CD4-positive, alpha-beta T cell treated with Interleukin-10 for 1 hour (primary cell): Measurements from ENCODE around the gene TANC1.

ENCODE experiments used
- DNase-seq: peaks from one replicate; pipeline ENCODE4 v3.0.0-alpha.2; 2020

The TANC1 gene

DNA sequence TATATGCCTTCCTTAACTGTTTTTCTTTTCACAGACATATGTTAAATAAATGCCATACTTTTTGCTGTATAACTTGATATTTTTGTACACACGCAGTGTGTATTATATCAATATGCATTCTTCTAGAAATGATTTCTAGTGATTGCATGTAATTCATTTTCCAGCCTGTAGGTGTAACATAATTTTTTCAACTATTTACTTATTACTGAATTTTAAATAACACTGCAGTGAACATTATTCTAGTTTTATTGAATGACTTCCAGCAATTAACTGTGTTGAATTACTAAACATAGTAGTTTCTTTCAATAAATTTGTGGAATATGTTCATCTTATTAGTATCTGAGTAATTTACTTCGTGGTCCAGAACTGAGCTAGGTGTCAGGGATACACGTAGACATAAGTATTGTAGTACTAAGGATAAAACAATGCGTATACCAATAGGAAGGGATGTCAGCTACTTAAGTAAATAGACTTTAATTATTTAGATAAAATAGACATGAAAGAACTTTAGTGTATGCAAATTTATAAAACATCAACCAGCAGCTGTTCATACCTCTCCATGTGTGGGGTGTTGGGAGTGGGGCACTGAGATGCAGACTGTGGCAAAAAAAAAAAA, 28.0 kb downstream of the TANC1 start:
- DNase-seq: no peak

DNA sequence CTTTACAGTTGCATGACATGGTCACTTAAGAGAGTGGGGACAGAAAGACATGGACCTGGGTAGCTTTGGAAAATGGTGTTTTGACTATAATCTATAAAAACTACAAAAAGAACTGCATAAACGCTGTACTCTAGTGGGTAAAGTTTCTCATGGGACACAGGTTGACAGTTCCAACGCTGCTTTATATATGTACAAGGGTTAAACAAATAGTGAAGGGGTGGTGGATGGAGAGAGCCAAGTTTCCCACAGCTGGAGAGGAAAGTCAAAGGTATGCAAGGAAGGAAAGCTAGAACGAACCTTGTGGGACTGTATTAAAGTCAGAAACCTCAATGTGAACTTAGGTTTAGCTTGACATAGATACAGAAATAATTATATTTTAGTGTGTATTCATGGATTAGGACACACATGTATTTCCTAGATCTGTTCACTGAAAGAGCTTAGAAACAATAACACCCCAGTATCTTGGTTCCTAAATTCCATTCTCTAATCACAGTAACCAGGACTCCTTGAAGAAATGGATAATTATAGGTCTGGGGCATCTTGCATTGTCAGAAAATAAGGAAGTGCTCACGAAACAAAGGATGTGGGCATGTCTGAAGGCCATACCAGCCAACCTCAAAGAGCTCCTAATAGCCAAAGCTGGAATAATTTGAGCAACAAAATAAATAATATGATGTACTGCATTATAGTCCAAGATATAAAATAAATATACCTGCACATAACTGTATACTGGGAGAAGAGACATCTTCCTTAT, 28.8 kb downstream of the TANC1 start:
- DNase-seq: no peak

DNA sequence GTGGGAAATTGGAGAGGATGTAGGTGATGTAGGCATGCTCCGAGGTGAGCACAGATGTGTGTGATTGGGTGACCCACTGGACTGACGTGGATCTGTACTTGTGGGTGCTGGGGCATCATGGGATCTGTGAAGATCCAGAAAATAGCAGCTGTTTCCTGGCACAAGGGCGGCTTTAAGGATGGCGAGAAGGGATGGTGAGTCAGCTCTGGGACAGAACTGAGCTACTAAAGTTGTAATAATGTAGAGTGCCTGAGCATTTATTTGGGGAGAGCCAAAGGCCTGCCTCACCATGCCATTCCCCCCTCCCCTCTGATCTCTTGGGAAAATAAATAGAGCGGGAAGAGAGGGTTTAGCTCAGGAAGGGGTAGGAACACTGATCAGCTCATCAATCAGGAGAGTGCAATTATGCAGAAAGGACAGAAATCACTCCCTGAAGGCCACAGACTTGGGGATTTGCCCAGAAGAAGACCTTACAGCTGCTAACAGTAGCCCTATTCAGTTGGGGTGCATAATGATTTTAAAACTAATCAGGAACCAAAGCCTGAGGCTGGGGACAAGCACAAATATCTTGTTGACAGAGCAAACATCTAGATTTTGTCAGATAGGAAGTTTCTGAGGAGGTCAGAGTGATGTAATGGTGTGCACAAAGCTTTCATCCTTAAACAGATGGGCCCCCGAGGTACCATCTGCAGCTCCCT, 30.3 kb downstream of the TANC1 start:
- no peak for DNase-seq

DNA sequence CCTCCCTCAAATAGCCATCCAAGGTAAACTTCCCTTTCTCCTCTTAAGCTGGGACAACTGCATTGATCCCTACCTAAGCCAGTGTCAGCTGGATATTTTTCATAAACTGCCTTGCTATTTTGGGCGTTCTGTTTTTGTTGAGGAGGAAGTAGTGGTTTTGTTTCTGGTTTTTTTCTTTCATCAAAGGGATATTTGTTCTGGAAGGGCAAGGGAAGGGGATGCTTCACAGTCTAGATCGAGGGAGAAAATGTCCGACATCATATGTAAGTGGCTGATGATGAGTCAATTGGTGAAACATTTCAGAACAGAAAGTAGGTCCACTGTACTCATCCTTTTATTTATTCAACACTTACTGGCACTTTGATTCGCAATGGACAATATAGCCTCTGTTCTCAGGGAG, 31.0 kb downstream of the TANC1 start:
- DNase-seq: no peak

DNA sequence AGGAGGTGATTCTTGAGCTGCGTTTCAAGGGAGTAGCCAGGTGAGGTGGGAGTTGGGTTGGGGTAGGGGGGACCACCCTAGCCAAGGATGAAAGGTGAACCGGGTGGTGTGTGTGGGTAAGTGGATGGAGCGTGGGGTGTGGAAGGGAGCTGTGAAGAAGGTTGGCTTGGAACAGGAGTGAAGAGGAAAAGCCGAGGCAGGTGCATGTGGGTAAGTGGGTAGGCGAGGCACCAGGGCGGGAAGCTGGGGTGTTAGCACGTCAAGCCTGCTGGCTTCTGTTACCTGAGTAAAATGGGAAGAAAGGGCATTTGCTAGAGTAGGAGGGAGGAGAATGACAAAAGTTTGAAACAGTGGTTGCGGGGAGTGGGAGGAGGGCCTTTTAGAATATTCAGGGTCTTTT, 31.6 kb downstream of the TANC1 start:
- no peak for DNase-seq

DNA sequence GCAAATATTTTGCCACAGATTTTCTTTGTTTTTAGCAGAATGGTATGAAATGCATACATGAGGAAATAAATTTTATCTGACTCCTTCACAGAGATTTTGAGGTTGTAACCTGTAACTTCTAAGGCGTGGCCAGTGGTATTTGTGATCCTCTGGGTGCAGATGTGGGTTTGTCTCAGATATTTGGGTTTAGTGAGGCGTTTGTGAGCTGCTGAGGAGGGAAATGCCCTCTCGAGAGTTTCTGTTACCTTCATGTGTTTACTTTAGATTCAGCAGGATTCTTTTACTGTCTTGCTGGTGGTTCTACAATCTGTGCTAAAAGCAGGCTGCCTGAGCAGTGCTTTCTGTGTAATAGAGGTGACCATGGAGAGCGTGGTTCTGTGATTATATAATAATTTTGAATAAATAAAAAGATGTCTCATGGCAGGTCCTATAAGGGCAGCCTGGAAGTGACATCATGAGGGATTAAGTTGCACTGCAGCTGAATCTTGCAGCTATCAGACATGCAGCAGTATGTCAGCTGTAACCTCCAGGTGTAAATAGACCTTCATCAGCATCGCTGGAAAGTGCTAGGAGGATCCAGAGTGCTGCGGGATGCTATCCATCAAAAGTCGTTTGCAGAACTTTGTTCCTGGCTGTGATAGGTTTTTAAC, 34.1 kb downstream of the TANC1 start:
- no peak for DNase-seq

DNA sequence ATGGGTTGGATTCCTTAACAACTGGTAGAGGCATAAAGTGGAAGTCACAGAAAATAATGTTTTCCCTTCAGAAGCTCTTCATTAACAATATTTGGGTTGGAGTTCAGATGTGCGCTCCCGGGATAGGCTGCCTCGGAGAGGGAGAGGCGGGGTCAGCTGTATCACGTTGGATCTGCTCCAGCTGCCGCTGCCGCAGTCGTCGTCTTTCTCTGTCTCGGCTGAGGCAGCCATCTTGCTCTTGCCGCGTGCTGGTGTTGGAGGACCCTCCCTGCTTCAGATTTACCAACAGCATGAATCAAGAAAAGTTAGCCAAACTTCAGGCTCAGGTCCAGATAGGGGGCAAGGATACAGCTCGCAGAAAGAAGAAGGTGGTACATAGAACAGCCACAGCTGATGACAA, 35.1 kb downstream of the TANC1 start:
- no peak for DNase-seq

DNA sequence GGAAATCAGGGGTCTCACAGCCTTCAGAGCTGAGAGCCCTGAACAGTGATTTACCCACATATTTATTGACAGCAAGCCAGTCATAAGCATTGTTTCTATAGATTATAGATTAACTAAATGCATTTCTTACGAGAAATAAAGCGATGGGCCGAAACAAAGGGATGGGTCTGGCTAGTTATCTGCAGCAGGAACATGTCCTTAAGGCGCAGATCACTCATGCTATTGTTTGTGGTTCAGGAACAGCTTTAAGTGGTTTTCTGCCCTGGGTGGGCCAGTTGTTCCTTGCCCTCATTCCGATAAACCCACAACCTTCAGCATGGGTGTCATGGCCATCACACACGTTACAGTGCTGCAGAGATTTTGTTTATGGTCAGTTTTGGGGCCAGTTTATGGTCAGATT, 36.4 kb downstream of the TANC1 start:
- DNase-seq: no peak

DNA sequence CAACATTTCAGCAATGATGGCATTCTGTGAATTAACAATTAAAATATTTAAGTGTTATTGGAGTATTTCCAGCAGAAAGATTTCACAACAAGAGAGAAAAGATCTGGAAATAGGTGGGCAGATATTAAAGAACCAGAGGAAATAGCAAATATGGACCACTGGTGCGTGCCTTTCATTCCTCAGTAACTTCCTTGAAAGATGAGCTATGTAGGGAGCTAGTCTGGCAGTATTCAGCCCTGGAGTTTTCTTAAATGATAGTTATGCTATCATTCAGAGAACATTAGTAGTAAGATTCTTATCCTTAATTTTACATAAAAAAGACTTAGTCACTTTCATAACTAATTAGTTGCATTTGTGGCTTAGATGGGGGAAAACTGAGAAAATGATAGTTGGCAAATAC, 41.5 kb downstream of the TANC1 start:
- DNase-seq: no peak

DNA sequence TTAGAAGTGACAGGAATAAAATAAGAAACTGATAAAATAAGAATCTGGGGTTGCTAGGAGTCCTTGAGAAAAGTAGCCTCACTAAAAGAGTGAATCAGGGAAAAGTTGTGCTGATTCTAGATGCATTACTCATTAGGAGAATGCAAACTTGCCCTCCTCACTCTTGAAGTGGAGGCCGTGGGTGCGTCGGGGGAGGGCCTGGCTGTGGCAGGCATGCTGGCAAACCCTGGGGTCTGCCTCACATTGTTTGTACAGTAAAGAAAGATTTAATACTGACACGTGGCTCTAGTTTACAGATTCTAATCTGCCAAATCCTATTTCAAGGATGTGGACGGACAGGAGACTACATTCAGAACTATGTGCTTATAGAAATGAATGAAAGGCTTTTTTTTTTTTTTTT, 41.9 kb downstream of the TANC1 start:
- no peak for DNase-seq

DNA sequence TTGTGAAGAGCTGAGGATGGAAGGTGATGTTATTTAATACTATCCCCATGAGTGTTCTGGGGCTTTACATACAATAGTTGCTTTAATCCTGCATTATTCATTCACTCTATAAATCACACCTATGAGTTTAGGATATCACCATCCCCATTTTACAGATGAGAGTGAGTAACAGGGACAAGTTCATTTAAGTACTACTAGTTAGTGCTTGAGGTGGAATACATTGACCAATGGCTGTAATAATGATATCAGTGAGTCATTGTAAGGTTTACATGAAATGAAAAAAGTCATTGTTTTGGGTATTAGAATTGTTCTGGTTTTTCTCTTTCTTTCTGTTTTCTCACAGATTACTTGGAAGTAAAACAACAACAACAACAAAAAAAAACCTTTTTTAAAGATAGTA, 42.5 kb downstream of the TANC1 start:
- DNase-seq: no peak

DNA sequence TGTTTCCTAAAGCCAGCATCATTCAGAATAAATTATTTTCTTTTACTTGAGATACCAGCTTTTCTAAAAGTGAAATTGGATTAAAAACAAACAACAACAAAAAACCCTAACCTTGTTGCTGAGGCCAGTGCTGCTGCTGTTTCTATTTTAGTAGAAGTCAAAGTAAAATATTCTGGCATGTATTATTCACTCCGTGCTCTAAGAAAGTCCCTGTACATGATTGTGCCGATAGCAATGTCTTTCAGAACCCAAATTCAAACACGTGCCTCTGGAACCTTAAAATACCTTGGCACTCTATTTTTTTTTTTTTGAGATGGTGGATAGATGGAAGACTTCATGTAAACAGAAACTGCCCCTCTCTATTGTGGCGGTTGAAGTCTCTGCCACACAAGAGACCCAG, 43.7 kb downstream of the TANC1 start:
- no peak for DNase-seq

DNA sequence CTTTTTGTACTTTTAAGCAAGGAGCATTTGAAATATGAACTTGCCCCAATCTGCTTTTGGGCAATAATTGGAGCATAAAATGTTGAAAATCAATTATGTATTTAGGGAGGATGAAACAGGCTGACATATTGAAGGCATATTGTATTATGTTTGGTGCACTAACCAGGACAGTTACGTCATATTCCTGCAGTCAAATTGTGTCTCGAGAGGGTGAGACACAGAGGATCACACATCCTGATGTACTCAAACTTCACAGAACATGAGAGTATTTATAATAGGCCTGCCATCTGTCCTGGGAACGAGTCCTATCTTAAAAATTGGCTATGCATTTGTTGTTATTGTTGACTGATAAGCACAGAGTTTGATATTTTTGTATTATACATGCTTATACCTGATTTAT, 44.7 kb downstream of the TANC1 start:
- DNase-seq: no peak

DNA sequence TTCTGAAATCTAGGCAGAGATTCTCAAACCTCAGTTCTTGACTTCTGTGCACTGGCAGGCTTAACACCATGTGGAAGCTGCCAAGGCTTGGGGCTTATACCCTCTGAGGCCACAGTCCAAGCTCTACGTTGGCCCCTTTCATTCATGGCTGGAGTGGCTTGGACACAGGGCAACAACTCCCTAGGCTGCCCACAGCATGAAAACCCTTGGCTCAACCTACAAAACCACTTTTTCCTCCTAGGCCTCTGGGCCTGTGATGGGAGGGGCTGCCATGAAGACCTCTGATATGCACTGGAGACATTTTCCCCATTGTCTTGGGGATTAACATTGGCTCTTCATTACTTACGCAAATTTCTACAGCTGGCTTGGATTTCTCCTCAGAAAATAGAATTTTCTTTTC, 46.7 kb downstream of the TANC1 start:
- DNase-seq: no peak

DNA sequence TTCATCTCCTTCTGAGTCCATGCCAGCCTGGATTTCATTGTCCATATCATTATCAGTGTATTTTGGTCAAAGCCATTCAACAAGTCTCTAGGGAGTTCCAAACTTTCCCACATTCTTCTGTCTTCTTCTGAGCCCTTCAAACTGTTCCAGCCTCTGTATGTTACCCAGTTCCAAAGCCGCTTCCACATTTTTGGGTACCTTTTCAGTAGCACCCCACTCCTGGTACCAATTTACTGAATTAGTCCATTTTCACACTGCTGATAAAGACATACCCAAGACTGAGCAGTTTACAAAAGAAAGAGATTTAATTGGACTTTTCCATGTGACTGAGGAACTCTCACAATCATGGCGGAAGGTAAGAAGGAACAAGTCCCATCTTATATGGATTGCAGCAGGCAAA, 47.4 kb downstream of the TANC1 start:
- no peak for DNase-seq

DNA sequence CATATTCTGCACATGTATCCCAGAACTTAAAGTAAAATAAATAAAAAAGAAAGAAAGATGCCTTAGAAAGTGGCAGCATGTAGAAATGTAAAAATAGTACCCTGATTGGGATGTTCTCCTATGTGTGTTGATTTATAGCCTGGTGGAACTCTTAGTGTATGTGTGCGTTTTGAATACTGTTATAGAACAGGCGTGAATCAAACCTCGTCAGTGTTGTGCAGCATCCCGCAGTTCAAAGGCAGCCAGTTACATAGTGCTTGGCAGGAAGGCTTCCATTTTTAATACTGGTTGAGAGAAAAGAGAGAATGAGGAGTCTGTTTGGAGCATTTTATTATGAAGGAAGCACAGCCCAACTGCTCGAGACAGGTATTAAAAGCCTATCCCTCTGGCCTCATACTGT, 49.4 kb downstream of the TANC1 start:
- DNase-seq: no peak

DNA sequence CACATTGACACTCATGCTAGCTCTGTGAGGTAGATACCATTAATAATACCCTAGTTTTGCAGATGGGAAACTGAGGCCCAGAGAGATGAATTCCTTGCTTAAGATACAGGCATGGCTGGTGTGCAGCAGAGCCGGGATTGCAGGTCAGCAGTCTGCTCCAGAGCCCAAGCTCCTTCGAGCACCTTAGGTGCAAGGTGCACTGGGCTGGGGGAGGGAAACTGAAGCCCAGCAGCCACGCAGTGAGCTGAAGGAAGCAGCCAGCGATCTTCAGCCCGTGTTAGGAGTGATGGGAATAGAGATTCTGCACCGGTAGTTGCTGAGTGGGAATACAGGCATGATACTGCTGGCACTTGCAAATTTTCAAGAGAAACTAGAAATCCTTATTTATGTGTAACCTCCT, 50.6 kb downstream of the TANC1 start:
- no peak for DNase-seq

DNA sequence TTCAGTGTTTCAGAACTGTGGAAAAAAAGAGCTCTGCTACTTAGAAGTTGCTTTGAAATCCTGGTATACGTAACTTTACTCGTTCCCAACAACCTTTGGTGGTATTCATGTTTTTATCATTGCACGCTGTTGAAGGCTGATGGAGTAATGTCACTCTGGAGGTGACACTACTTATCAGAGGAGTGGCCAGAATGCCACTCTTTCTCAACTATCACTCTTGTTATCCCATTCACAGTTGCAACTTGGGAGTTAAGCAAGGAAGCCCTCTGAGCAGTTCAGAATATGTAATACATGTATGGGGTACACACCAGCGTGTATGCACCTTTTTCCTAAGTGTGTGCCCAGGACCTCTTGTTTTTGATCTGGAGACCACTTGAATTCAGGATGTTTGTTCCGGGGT, 53.6 kb downstream of the TANC1 start:
- DNase-seq: no peak

DNA sequence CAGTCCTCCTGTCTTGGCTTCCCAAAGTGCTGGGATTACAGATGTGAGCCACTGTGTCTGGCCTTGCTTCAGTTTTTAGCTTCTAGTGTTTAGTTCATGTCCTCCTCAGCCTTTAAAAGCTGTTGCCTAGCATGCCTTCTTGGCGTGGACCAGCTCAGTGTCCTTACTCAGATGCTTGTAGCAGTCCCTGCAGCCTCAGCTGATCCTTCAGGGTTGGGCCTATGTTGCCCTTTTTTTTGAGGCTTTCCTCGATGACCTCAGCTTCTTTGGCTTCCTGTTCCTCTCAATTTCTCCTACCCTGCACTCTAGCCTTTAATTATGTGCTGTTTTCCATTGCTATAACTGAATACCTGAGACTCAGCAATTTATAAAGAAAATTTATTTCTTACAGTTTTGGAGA, 57.7 kb downstream of the TANC1 start:
- DNase-seq: no peak

DNA sequence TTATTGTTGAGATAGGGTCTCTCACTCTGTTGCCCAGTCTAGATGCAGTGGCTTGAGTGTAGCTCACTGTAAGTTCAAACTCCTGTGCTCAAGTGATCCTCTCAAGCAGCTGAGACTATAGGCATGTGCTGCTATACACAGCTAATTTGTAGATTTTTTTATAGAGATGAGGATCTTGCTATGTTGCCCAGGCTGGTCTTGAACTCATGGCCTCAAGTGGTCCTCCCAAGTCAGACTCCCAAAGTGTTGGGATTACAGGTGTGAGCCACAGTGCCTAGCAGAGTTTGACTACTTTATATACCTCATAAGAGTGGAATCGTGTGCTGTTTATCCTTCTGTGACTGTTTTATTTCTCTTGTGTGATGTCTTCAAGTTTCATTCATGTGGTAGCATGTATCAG, 60.3 kb downstream of the TANC1 start:
- DNase-seq: no peak

DNA sequence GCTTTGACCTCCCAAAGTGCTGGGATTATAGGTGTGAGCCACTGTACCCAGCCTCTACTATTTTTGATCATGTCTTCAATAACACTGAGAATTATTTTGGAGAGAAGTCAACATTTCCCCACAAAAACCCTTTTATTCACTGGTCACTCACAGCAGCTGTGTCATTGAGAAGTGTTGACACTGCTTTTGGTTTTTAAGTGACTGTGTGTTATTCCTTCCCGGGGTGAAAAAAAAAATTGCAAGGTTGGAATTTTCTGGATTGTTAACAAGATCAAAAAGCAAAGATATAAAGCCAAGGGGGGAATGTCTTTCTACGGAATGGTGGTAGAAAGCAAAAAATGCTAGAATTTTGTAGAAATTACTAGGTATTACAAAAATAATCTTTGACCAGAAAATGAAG, 61.5 kb downstream of the TANC1 start:
- no peak for DNase-seq

DNA sequence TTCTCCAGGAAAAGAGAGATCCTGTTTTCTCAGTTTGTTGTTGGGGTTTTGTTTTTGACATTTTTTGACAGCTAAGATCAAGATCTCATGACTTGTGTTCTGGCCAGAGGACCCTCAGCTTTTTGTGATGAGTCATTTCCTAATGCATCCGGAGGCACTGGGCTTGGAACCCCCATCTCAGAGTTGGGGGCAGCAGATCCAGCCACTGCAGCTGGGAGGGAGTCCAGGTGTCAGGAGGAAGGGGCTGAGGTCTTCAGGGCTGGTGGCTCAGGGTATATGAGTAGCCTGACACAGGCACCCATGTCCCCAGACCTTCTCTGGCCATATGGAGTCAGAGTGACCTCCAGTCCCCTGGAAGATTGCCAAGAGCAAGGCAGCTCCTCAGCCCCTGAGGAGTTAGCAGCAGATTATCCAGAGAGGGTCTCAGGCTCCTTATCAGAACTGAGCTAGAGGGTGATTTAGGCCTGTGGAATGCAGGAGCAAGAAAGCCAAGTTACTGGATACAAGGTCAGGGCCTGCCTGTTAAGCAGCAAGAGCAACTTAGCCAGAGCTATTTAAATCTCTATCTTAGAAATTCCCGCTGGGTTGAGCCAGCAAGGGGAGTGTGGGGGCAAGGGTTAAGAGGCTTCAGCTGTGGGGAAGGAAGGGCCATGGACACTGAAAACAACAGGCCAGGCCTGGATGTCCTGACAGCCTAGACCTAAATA, 62.4 kb downstream of the TANC1 start:
- no peak for DNase-seq

DNA sequence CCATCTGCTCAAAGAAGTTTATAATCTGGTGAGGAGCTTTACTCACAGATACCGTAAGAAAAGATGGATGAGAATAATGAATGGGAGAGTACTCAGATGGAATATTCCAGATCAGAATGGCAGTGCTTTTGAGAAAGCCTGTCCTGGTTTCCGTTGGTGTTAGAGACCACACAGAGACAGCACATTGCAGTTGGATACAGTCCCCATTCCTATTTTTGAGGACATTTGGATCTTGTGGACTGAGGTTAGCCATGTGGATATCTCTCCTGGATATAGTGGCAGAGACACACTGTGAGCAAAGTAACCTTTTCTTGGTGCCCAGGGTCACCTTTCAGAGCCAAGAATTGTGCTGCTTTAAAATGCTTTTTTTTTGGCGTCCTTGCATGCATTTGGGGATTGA, 63.7 kb downstream of the TANC1 start:
- no peak for DNase-seq
